Measurements from ENCODE around the gene COL15A1. TPM values are rescaled to one million over a fixed set of nuclear protein-coding genes. Genes with fewer than 3 reads are reported as not detected.

Gene COL15A1
- total and polyA plus RNA-seq, 2 of the 8 experiments (the other 6 are each of a cell fraction or from before 2014, with no cell fraction given): 0.12 to 0.15 TPM

DNA sequence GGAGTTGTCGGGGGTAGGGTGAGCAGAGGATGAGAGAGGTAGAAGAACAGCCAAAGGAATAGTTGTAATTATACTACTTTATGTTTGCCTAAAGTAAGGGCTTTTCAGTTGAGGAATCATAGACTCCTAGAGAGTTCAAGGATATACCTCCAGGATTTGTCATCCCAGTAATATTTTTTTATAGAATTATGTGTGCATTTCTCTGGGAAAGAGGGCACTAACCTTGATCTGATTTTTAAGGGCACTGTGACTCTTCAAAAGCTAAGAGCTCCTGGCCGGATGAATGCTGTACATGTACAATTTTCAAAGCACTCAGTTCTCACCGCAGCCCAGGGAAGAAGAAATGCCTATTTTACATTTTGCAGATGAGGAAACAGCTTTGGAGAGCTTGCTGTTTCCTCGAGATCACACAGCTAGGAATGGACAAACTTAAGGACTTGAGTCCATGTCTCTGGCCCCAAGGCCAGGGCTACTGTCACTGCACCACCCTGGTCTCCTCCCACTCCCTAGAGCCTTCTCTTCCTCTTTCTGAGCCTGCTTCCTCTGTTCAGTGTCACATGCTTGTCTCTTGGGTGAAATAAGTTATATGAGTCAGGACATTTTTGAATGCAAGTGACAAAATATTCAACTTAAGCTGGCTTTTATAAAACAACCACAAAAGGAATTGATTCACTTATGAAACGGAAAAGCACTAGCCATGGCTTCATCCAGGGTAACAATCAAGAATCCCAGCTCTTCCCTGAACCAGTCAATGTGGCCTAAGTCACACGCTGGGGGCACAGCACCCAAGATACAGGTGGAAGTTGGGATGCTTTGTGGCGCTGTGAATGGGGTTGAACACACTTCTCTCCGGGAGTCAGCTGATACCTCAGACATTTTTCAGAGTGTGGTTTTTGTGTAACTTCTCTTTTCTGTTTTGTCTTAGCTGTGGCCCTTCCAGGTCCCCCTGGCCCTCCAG lies 115.5 kb downstream of the COL15A1 start (continued):
- no peak for TF ChIP-seq CTBP2 (IDR thresholded peaks at IDR 0.05; ENCODE audit: borderline replicate concordance, insufficient read depth, insufficient read length, low read length)

All from H1 (cell line).